ES-I3 (cell line): ENCODE results near the gene WDR33.

Experiments used
- H3K36me3 ChIP-seq: 2 replicates; pipeline ENCODE4 v1.6.1; 2013; ENCODE audit warnings: mild to moderate bottlenecking, low read length, control low read depth, moderate library complexity; ENCODE audit not compliant: insufficient read depth
- H3K4me1 ChIP-seq: 2 replicates; pipeline ENCODE4 v1.6.1; 2013; ENCODE audit warnings: mild to moderate bottlenecking, control low read depth, low read length; ENCODE audit not compliant: insufficient read depth
- H3K9ac ChIP-seq: 2 replicates; pipeline ENCODE4 v1.6.1; 2013; ENCODE audit warnings: low read depth, mild to moderate bottlenecking, low read length, moderate library complexity
- H3K9me3 ChIP-seq: 2 replicates; pipeline ENCODE4 v1.6.1; 2013; ENCODE audit warnings: mild to moderate bottlenecking, low read length, moderate library complexity; ENCODE audit not compliant: control insufficient read depth, insufficient read depth

The WDR33 gene

GRCh38 chr2:127733113-127733815 is 77.7 kb downstream of the WDR33 start:
- no peaks in the 10 kb centered on the region; the same call in 1 of the 2 replicates for H3K36me3 ChIP-seq
- no peaks in the 10 kb centered on the region for H3K4me1 ChIP-seq
- no peaks in the 10 kb centered on the region for H3K9me3 ChIP-seq
- H3K9ac ChIP-seq = no peak overlapping the region

- no peaks in the 10 kb centered on the region for H3K9me3 ChIP-seq
- peaks cover 27% of the 10 kb centered on the region for H3K36me3 ChIP-seq
- H3K4me1 ChIP-seq = 0 out of 2 replicates have a peak, but pooled peaks cover 6% of the 10 kb centered on the region
- H3K9ac ChIP-seq = no peak overlapping the region
Observed at GRCh38 chr2:127726158-127726880, 84.7 kb downstream of the WDR33 start.

DNA sequence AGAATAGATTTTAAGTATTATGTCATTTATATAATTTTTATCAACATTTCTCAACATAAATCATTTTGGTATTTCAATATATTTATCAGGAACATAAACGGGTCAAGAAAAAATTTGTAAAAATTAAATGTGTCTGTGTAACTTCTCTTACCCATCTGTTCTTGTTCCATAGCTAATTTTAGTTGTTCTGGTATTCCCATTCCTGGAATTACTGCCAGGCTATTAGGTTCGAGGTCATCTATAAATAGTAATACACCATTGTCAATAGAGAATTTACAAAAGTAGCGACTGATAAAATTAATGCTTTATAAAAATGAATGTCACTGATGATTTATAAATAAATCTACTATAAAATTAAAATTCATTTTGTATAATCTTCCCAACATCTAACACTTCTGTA is 88.2 kb downstream of the WDR33 start:
- Histone ChIP-seq H3K36me3 (peaks cover 54% of the 10 kb centered on the region), H3K9me3 (no peaks in the 10 kb centered on the region), H3K4me1 (0 out of 2 replicates have a peak, but pooled peaks cover 6% of the 10 kb centered on the region), H3K9ac (no peak overlapping the region)

- peaks cover 54% of the 10 kb centered on the region for H3K36me3 ChIP-seq
- no peaks in the 10 kb centered on the region for H3K9me3 ChIP-seq
- H3K4me1 ChIP-seq = 0 out of 2 replicates have a peak, but pooled peaks cover 6% of the 10 kb centered on the region
- no peak overlapping the region for H3K9ac ChIP-seq
Observed at GRCh38 chr2:127721978-127722355, 89.0 kb downstream of the WDR33 start.

DNA sequence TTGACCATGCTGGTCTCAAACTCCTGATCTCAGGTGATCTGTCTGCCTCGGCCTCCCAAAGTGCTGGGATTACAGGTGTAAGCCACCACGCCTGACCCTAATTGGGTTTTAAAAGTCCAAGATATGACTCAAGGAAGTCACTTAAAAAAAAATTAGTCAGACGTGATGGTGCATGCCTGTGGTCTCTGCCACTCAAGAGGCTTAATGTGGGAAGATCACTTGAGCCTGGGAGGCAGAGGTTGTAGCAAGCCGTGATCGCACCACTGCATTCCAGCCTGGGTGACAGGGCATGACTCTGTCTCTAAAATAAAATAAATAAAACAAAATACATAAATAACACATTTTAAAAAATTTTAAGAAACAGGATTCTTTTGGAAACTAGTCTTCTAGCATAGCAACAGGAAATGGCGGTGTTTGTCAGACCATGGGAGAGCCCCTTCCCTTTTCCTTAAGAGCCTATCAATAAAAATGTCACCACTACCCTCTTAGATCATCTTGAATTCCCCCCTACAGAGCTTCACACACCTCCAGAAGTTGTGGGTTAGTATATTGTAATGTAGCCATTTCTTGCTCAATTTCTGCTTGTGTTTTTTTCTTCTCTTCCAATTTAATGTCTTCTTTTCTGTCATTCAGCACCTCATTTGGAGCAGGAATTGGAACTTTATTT is 89.5 kb downstream of the WDR33 start:
- no peaks in the 10 kb centered on the region for H3K9me3 ChIP-seq
- 0 out of 2 replicates have a peak, but pooled peaks cover 5% of the 10 kb centered on the region for H3K4me1 ChIP-seq
- no peak overlapping the region for H3K9ac ChIP-seq
- peaks cover 50% of the 10 kb centered on the region for H3K36me3 ChIP-seq

DNA sequence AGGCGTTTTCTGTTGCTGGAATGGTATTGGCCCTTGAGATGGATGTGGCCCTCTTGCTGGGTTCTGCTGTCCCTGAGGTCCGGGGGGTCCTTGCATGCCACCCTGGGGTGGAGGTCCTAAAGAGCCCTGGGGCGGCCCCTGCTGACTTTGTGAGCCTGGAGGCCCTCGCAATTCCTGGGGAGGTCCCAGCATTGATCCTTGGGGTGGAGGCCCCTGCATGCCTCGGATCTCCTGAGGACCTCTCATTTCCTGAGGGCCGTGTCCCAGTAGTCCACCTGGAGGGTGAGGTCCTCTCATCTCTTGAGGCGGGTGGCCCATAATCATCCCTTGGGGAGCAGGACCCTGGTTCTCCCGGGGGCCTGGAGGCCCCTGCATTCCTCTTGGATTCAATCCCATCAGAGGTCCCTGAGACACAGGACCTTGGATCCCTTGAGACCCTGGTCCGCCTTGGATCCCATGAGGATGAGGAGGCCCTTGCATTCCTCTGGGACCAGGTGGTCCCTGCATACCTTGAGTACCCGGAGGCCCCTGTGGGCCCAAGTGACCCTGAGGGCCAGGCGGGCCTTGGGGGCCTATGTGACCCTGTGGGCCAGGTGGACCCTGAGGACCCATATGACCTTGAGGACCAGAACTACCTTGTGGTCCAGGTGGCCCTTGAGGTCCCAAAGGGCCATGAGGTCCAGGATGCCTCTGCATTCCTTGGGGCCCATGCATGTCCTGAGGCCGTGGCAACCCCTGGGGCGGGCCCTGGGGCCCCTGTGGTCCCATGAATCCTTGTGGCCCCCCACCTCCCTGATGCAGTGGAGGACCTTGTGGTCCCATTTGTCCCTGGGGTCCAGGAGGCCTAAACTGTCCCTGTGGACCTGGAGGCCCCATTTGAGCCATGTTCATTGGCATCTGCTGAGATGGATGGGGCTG is 91.4 kb downstream of the WDR33 start:
- H3K9ac ChIP-seq = no peak overlapping the region
- H3K36me3 ChIP-seq = peaks cover 50% of the 10 kb centered on the region
- no peaks in the 10 kb centered on the region for H3K9me3 ChIP-seq
- H3K4me1 ChIP-seq = no peaks in the 10 kb centered on the region

DNA sequence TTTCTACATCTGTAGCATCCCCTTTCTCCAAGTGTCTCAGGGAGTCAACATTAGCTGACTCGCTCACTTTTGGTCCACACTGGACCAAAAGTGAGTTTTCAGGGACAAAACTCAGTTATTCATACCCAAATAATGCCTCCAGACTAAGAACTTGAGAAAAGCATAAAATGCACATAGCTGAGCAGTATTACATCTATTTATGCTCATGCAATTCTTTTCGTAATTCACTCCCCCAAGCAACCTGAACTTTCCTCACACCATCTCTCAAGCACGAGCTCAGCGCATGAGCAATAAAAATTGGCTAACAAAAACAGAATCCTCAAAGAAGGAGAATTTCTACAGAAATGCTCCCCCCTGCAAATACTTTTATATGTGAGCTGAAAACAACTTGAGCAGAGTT is 92.7 kb downstream of the WDR33 start:
- H3K9me3 ChIP-seq = no peaks in the 10 kb centered on the region
- H3K9ac ChIP-seq = no peak overlapping the region
- no peaks in the 10 kb centered on the region for H3K4me1 ChIP-seq
- H3K36me3 ChIP-seq = peaks cover 47% of the 10 kb centered on the region

DNA sequence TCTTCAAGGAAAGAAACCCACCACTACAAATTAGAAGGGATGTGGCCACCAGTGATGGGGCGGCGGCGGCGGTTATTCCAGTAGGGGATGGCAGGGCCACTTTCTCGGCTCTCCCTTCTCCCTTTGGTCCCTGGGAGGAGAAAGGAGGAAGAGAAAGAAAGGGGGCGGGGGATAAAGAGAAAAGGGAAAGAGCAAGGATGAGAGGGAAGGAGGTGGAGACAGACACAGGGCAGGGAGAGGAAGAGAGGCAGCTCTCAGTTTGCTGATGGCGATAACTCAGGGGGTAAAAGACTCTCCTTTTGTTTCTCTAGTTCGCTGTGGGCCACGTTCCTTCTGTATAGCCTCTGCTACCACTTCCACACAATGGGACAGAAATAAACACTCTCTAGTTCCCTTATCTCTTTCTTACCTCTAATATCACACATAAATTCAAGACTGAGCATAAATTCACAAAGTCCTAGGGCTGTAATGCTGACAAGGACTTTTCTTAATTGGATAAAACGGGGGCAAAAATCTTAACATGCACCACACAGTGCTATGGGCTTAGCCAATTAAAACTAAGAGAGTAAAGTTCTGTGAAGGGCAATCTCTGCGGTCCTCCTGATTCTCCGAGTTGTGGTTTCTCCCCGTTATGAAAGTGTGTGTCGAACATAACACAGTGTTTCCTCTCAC is 95.1 kb downstream of the WDR33 start:
- Histone ChIP-seq H3K36me3 (peaks cover 31% of the 10 kb centered on the region), H3K9me3 (no peaks in the 10 kb centered on the region), H3K9ac (no peak overlapping the region), H3K4me1 (no peaks in the 10 kb centered on the region)

GRCh38 chr2:127713562-127713961 is 97.4 kb downstream of the WDR33 start:
- Histone ChIP-seq H3K9ac (no peak overlapping the region), H3K9me3 (no peaks in the 10 kb centered on the region), H3K4me1 (no peaks in the 10 kb centered on the region), H3K36me3 (peaks cover 17% of the 10 kb centered on the region)

- Histone ChIP-seq H3K9ac (no peak overlapping the region), H3K9me3 (no peaks in the 10 kb centered on the region), H3K36me3 (peaks cover 19% of the 10 kb centered on the region), H3K4me1 (no peaks in the 10 kb centered on the region)
Observed at GRCh38 chr2:127712999-127713398, 98.0 kb downstream of the WDR33 start.

DNA sequence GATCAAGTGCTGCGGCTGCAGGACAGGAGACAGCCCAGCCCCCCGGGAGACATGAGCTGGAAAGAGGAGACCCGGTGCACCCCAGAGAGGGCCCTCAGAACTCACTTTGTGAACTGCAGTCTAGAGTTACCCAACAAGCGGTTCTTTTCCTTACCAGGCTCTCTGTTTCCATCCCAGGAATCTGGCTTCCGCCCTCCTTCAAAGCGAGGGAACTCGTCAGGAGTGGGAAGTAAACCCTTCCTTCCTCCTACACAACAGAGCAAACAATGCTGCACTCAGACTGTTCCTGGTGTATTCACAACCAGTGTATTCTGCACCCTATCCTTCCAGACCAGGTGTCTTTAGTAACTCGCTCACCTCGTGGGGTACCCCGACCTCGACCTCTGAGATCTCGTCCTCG is 101.6 kb downstream of the WDR33 start:
- Histone ChIP-seq H3K4me1 (no peaks in the 10 kb centered on the region), H3K36me3 (peaks cover 38% of the 10 kb centered on the region), H3K9me3 (no peaks in the 10 kb centered on the region), H3K9ac (no peak overlapping the region)

DNA sequence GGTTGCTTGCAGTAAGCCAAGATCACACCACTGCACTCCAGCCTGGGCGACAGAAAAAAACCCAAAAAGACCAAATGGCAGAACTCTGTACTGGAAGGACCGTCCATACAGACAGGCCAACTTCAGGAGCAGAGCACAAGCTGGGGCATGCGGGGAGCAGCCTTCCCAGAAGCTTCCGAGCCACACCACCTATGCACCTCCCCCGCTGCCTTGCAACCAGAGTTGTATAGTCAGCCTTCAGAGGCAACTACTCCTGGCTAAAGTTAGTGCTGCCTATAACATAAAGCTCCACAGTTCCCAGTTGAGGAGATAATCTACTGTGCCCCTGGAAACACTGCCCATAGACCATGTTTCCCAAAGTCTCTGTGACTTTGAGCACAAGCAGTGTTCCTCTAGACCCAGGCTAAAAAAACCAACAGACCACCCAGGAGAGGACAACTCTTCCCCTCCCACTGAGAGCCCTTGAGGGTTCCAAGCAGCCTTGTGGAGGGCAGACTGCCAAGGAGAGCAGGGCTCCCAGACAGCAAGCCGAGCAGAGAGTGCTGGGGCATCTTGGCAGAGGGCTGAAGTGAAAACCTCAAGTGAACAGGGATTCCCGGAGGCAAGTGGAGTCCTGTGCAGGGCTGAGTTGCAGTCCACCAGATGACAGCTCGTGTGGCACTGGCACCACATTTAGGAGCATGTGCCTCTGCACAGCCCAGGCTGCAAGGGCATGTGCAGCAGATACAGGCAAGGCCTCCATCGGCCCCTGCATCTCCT is 102.9 kb downstream of the WDR33 start:
- Histone ChIP-seq H3K9ac (no peak overlapping the region), H3K9me3 (no peaks in the 10 kb centered on the region), H3K4me1 (no peaks in the 10 kb centered on the region), H3K36me3 (peaks cover 35% of the 10 kb centered on the region)
